Measurements from ENCODE around the gene PRR20G.

PRR20G gene

GRCh38 chr3:127289706-127290575, 2.1 kb upstream of the PRR20G start:
- TF ChIP-seq REST (IDR thresholded peaks at IDR 0.05; ENCODE audit: insufficient read depth in 1 of 2, low read depth in 2 of 2, low read length in 2 of 2) (no peak), TAF1 (IDR thresholded peaks at IDR 0.05; ENCODE audit: borderline replicate concordance, insufficient read depth, low read length) (no peak), FOXP2 (optimal IDR thresholded peaks at IDR 0.05; ENCODE audit: borderline replicate concordance, extremely low read depth, extremely low read length, insufficient read depth) (no peak), SIN3A (IDR thresholded peaks at IDR 0.05; ENCODE audit: borderline replicate concordance, insufficient read depth, low read length) (no peak), POLR2AphosphoS5 (IDR thresholded peaks at IDR 0.05; ENCODE audit: low read depth, low read length) (no peak)

- TF ChIP-seq TAF1 (IDR thresholded peaks at IDR 0.05; ENCODE audit: borderline replicate concordance, insufficient read depth, low read length) (no peak), POLR2AphosphoS5 (IDR thresholded peaks at IDR 0.05; ENCODE audit: low read depth, low read length) (no peak), SIN3A (IDR thresholded peaks at IDR 0.05; ENCODE audit: borderline replicate concordance, insufficient read depth, low read length) (no peak), FOXP2 (optimal IDR thresholded peaks at IDR 0.05; ENCODE audit: borderline replicate concordance, extremely low read depth, extremely low read length, insufficient read depth) (no peak), REST (IDR thresholded peaks at IDR 0.05; ENCODE audit: insufficient read depth in 1 of 2, low read depth in 2 of 2, low read length in 2 of 2) (no peak)
Observed at GRCh38 chr3:127288921-127289705, 1.3 kb upstream of the PRR20G start.

- TF ChIP-seq TAF1 (IDR thresholded peaks at IDR 0.05; ENCODE audit: borderline replicate concordance, insufficient read depth, low read length) (no peak), SIN3A (IDR thresholded peaks at IDR 0.05; ENCODE audit: borderline replicate concordance, insufficient read depth, low read length) (no peak)
Observed at GRCh38 chr3:127288343-127288742, 497 bp upstream of the PRR20G start.

GRCh38 chr3:127286571-127287140, 1.2 kb downstream of the PRR20G start:
- TF ChIP-seq POLR2AphosphoS5 (IDR thresholded peaks at IDR 0.05; ENCODE audit: low read depth, low read length), result no peak
- no peak for TF ChIP-seq FOXP2 (optimal IDR thresholded peaks at IDR 0.05; ENCODE audit: borderline replicate concordance, extremely low read depth, extremely low read length, insufficient read depth)
- no peak for TF ChIP-seq REST (IDR thresholded peaks at IDR 0.05; ENCODE audit: insufficient read depth in 1 of 2, low read depth in 2 of 2, low read length in 2 of 2)
- TF ChIP-seq TAF1 (IDR thresholded peaks at IDR 0.05; ENCODE audit: borderline replicate concordance, insufficient read depth, low read length), result no peak
- TF ChIP-seq SIN3A (IDR thresholded peaks at IDR 0.05; ENCODE audit: borderline replicate concordance, insufficient read depth, low read length), result no peak

GRCh38 chr3:127284258-127284657, 3.6 kb downstream of the PRR20G start:
- TF ChIP-seq FOXP2 (optimal IDR thresholded peaks at IDR 0.05; ENCODE audit: borderline replicate concordance, extremely low read depth, extremely low read length, insufficient read depth), result no peak
- TF ChIP-seq POLR2AphosphoS5 (IDR thresholded peaks at IDR 0.05; ENCODE audit: low read depth, low read length), result no peak
- no peak for TF ChIP-seq REST (IDR thresholded peaks at IDR 0.05; ENCODE audit: insufficient read depth in 1 of 2, low read depth in 2 of 2, low read length in 2 of 2)
